ENCODE results near the gene RNF41.

DNA sequence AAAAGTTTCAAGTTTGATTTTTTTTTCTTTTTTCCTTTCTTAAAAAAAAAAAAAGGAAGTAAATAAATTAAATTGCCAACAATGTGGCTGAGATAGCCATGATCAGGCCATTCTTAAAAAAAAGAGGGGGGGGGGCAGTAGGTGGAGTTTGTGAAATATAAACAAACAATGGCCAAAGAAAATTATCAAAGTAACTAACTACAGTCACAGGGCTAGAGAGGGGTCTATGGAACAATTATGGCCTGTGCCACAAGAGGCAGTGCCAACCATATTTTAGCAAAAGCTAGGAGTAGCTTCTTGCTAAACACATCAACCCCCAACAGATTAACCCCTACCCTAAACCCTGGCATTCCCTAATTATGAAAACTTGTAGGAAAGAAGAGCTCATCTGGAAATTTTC lies 16.3 kb downstream of the RNF41 start:
- TF ChIP-seq SUZ12 (IDR thresholded peaks at IDR 0.05; ENCODE audit: extremely low read depth, insufficient read depth, insufficient read length), result no peak
- TF ChIP-seq YY1 (IDR thresholded peaks at IDR 0.05; ENCODE audit: insufficient read depth, insufficient read length), result no peak
